IPS DF 4.7 (cell line): ENCODE measurements around the gene SAYSD1.

Experiments used
- DNase-seq: peaks from one replicate; pipeline ENCODE4 v3.0.0-alpha.2; 2013; ENCODE audit warnings: low spot score; ENCODE audit errors: extremely low read depth

Gene SAYSD1

DNA sequence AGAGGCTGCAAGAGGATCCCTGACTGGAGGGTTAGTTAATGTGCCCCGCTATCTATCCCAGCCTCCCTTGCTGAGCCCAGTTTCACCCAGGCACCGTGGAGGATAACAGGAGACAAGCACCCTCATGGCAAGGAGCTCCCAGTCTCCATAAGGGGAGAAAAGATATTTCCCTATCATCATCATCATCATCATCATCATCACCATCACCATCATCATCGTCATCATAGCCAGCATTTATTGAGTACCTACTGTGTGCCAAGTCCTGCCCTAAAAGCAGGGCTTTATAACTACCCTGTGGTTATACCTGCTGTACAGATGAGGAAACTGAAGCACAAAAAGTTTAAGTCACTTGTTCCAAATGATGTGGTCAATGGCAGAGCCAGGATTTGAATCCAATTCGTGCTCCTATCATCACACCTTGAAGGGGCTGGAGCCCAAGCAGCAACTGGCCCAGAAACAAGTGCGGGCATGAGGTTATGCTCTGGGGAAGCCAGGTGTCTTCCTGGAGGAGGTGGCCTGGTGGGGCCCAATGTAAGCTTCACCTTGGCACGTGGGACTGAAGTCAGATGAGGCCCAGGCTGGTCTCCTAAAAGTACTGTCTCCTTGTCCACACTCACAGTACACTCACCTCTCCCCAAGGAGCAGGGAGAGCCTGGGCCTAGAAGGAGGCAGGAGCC is 56.4 kb downstream of the SAYSD1 start:
- no peak for DNase-seq

DNA sequence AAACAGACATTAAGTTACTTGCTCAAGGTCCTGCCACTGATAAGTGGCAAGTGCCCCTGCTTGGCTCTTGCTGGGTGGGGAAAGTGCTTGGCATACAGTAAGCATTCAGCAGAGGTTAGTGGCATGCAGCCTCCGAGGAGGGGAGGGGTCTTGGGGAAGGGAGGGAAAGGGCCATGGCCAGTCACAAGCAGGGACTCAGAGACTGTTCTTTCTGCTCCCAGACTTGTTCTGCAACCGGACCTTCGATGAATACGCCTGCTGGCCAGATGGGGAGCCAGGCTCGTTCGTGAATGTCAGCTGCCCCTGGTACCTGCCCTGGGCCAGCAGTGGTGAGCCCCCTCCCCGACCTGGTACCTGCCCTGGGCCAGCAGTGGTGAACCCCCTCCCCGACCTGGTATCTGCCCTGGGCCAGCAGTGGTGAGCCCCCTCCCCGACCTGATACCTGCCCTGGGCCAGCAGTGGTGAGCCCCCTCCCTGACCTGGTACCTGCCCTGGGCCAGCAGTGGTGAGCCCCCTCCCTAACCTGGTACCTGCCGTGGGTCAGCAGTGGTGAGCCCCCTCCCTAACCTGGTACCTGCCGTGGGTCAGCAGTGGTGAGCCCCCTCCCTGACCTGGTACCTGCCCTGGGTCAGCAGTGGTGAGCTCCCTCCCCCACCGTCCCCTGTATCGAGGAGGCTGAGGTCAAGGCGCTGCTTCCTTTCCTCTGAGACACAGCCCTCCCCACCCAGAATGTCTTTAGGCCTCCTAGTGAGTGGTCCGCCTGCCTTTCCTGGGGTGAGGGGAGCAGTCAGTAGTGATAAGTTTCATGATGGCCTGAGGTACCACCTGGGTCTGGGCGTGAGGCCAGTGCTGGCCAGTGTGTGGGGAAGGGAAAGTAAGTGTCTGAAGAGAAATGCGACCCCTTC is 57.5 kb downstream of the SAYSD1 start:
- no peak for DNase-seq

DNA sequence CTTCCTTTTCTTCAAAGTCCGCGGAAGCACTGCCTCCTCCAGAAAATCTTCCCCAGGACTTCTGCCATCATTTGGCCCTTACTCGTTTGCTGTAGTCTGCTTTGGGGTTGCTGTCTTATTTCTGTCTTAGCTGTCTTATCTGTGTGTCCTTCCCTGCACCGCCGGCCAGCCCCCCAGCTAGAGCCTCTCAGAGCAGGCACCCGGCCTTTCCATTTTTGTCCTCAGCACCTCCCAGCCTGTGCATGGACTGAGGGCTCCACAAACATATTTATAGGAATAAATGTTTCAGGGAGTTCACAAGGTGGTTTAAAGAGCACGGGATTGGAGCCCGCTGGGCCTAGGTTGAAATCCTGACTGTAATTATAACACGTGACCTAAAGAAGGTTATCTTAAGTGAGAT is 58.3 kb downstream of the SAYSD1 start:
- no peak for DNase-seq

DNA sequence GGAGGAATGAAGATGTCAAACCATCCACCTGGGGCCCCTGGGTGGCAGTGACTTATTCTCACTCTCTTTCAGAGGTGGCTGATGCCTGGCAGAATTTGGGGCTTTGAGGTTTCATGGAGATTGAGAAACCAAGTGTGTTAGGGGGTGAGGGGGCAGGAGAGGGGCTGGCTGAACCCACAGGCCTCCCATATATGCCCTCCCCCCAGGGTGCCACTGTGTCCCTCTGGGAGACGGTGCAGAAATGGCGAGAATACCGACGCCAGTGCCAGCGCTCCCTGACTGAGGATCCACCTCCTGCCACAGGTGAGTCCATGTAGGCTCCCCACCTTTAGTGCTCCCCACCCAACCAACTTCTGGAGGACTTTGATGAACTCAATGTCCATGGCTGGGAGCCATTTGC is 58.8 kb downstream of the SAYSD1 start:
- DNase-seq: no peak

DNA sequence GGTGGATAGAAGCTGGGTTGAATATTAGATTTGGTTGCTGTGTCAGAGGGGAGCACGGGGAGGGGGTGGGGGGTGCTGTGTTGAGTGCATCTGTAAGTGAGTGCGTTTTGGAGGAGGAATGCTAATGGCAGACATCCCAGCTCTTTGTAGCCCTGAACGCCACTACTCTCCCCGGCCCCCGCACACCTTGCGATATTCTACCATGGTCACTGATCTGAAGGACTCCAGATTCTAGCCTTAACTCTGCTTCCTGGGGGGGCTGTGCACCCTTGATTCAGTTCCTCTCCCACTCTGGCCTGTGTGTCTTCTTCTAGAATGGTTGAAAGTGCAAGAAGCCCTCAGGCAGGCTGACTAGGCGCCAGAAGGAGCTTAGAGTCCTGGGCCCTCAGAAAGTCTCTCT is 59.3 kb downstream of the SAYSD1 start:
- no peak for DNase-seq

DNA sequence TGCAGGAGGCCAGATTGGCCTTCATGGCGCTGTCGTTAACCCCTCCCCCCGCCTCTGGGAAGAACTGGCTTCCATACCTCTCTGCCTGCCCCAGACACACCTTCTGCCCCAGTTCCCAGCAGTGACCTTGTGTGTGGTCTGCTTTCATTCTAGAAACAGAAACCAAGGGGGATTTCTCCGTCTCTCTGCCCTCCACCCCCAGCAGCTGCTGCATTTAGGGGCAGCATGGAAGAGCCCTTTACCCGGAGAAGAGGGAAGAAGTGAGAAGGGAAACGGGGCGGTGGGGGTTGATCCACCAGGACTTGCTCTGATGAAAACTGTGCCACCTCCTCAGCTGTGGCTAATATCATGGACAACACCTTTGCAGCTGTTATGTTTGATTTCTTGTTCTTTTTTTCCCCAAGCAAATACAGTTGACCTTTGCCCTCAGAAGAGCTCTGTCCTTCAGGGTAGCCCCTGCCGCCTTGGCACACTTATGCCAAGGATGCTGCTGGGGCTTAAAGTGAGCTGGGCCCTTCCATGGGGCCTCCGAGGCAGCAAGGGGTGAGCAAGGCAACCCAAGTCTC is 60.3 kb downstream of the SAYSD1 start:
- no peak for DNase-seq
